ENCODE data around the gene RBM14.
"Not testable (repeated sequence)": the region's sequence is repeated elsewhere in the genome, so short reads cannot be mapped to it uniquely, and the experiment has no call there.

The RBM14 gene

DNA sequence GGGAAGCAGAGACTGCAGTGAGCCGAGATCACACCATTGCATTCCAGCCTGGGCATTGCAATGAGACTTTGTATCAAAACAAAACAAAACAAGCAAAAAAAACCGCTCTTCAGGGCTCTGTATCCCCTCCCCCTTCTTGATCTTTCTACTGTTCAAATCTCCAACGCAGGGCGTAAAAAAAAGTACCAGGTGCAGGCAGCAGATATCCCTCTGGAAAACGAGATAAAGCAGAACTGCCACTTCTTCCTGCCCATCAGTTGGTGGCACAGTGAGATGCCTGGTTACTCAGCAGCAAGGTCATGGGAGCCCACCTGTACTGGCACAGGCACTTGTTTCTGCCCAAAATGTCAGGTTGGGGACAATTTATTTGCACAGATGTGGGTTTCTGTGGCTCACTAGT is 12.3 kb upstream of the RBM14 start:
- Histone ChIP-seq H3K36me3 (replicated peaks) (peaks cover 17% of the 10 kb centered on the region), H3K27me3 (replicated peaks) (no peaks in the 10 kb centered on the region)

GRCh38 chr11:66606608-66607007 is 9.8 kb upstream of the RBM14 start:
- H3K36me3 ChIP-seq (replicated peaks) = peaks cover 10% of the 10 kb centered on the region
- in situ Hi-C loops (cut with HindIII; ENCODE audit: low pct_ligation_motif_present, low sequenced_read_pairs); H3K27me3 ChIP-seq (replicated peaks); H3K4me3 ChIP-seq (ENCODE audit: low read depth, low read length); H3K27ac ChIP-seq; DNase-seq: not testable (repeated sequence)

More for the DNA sequence above, 12.3 kb upstream of the RBM14 start:
- no peak overlapping the region for H3K27ac ChIP-seq
- H3K4me3 ChIP-seq (ENCODE audit: low read depth, low read length) = no peak overlapping the region
- DNase-seq = no peak
- TF ChIP-seq CTCF (IDR thresholded peaks at IDR 0.05; ENCODE audit: low read depth, low read length, missing control alignments) = no peak
- in situ Hi-C loops (cut with HindIII; ENCODE audit: low pct_ligation_motif_present, low sequenced_read_pairs) = no loop called here

GRCh38 chr11:66607126-66607834 is 9.2 kb upstream of the RBM14 start:
- in situ Hi-C loops (cut with HindIII; ENCODE audit: low pct_ligation_motif_present, low sequenced_read_pairs) = no loop called here
- peaks cover 10% of the 10 kb centered on the region for H3K36me3 ChIP-seq (replicated peaks)
- H3K27ac ChIP-seq = no peak overlapping the region
- DNase-seq = peak; percentile 46
- no peaks in the 10 kb centered on the region for H3K27me3 ChIP-seq (replicated peaks)
- no peak for TF ChIP-seq CTCF (IDR thresholded peaks at IDR 0.05; ENCODE audit: low read depth, low read length, missing control alignments)
- no peak overlapping the region for H3K4me3 ChIP-seq (ENCODE audit: low read depth, low read length)

DNA sequence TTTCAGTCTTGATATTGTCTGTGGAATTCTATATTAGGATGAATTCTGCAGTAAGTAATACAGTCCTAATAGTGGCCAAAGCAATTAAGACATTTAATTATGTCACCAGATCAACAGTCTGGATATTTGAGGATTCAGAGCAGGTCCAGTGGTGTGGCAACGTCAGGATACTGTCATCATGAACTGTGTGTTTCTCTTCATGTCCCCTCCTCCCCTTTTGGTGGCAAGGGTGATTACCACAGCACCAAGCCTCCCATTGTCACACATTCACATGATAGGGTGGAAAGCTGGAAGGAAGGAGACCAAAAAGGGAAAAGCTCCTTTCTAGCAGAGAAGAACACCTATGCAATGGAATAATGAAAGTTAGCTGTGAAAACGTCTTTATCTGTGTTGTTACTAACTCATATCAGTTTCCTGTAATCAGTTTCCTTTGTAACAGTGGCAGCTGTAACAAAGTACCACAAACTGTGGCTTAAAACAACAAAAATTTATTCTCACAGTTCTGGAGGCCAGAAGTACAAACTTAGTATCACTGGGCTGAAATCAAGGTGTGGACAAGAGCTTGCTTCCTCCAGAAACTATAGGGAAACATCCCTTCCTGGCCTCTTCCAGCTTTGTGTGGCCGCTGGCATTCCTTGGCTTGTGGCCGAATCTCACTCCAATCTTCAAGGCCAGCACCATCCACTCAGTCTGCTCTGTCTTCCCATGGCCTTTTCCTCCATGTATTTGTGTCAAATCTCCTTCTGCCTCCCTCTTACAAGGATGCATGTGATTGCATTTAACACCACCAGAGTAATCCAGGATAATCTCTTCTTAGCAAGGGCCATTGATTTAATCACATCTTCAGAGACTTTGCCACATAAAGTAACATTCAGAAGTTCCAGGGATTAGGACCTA is 6.5 kb upstream of the RBM14 start:
- TF ChIP-seq CTCF (IDR thresholded peaks at IDR 0.05; ENCODE audit: low read depth, low read length, missing control alignments) = no peak
- Histone ChIP-seq H3K36me3 (replicated peaks) (peaks cover 6% of the 10 kb centered on the region), H3K27me3 (replicated peaks) (no peaks in the 10 kb centered on the region), H3K27ac (no peak overlapping the region), H3K4me3 (ENCODE audit: low read depth, low read length) (no peak overlapping the region)
- in situ Hi-C loops (cut with HindIII; ENCODE audit: low pct_ligation_motif_present, low sequenced_read_pairs) = no loop called here
- DNase-seq = no peak

- in situ Hi-C loops (cut with HindIII; ENCODE audit: low pct_ligation_motif_present, low sequenced_read_pairs) = no loop called here
- Histone ChIP-seq H3K27me3 (replicated peaks) (no peaks in the 10 kb centered on the region), H3K36me3 (replicated peaks) (peaks cover 3% of the 10 kb centered on the region), H3K4me3 (ENCODE audit: low read depth, low read length) (no peak overlapping the region), H3K27ac (no peak overlapping the region)
- no peak for TF ChIP-seq CTCF (IDR thresholded peaks at IDR 0.05; ENCODE audit: low read depth, low read length, missing control alignments)
- no peak for DNase-seq
Measured at GRCh38 chr11:66612458-66612857, 4.0 kb upstream of the RBM14 start.

GRCh38 chr11:66614073-66614472 is 2.4 kb upstream of the RBM14 start:
- H3K27ac ChIP-seq = no peak overlapping the region
- peaks cover 9% of the 10 kb centered on the region for H3K36me3 ChIP-seq (replicated peaks)
- H3K4me3 ChIP-seq (ENCODE audit: low read depth, low read length) = no peak overlapping the region
- DNase-seq = no peak
- no peaks in the 10 kb centered on the region for H3K27me3 ChIP-seq (replicated peaks)
- TF ChIP-seq CTCF (IDR thresholded peaks at IDR 0.05; ENCODE audit: low read depth, low read length, missing control alignments) = no peak
- in situ Hi-C loops (cut with HindIII; ENCODE audit: low pct_ligation_motif_present, low sequenced_read_pairs) = no loop called here

Measured in brain microvascular endothelial cell (primary cell).